ENCODE measurements around the gene MTX2.

Gene MTX2

GRCh38 chr2:176380341-176380740, 111.1 kb downstream of the MTX2 start:
- DNase-seq (ENCODE audit: low read depth), result no peak

GRCh38 chr2:176383100-176383499, 113.9 kb downstream of the MTX2 start:
- no peak for DNase-seq (ENCODE audit: low read depth)

GRCh38 chr2:176383836-176384442, 114.7 kb downstream of the MTX2 start:
- no peak for DNase-seq (ENCODE audit: low read depth)

- no peak for DNase-seq (ENCODE audit: low read depth)
These were observed 116.0 kb downstream of the MTX2 start for GRCh38 chr2:176385219-176385759.

GRCh38 chr2:176385838-176386237, 116.6 kb downstream of the MTX2 start:
- DNase-seq (ENCODE audit: low read depth), result no peak

All from stimulated activated CD8-positive, alpha-beta memory T cell treated with anti-CD3 and anti-CD28 coated beads, Interleukin-4, amount 100 ng/mL, for 24 hours (primary cell).